H9 (cell line): ENCODE measurements around the gene TTC39B. TPM values are rescaled to one million over a fixed set of nuclear protein-coding genes. Genes with fewer than 3 reads are reported as not detected.

Experiments used
- DNase-seq: peaks from one replicate; pipeline ENCODE4 v3.0.0-alpha.2; 2017
- H2AFZ ChIP-seq: one replicate; pipeline ENCODE4 v1.6.1; 2013; ENCODE audit warnings: mild to moderate bottlenecking, low read length, control low read depth, moderate library complexity
- H2AK5ac ChIP-seq: 2 replicates; pipeline ENCODE4 v1.6.1; 2013; ENCODE audit warnings: low read length, control low read depth, mixed read lengths; ENCODE audit not compliant: insufficient read length
- H2BK120ac ChIP-seq: one replicate; pipeline ENCODE4 v1.6.1; 2013; ENCODE audit warnings: low read depth, mild to moderate bottlenecking, low read length, control low read depth, inconsistent platforms; ENCODE audit not compliant: poor library complexity, severe bottlenecking
- H2BK12ac ChIP-seq: 2 replicates; pipeline ENCODE4 v1.6.1; 2013; ENCODE audit warnings: low read length, control low read depth, mixed read lengths, low read depth; ENCODE audit not compliant: insufficient read length
- H2BK15ac ChIP-seq: 2 replicates; pipeline ENCODE4 v1.6.1; 2013; ENCODE audit warnings: low read depth, low read length, control low read depth
- H2BK20ac ChIP-seq: one replicate; pipeline ENCODE4 v1.6.1; 2013; ENCODE audit warnings: low read depth, mild to moderate bottlenecking, low read length, control low read depth, inconsistent platforms; ENCODE audit not compliant: poor library complexity, severe bottlenecking
- H2BK5ac ChIP-seq: 2 replicates; pipeline ENCODE4 v1.6.1; 2013; ENCODE audit warnings: low read length, control low read depth, mixed read lengths; ENCODE audit not compliant: insufficient read length
- H3K14ac ChIP-seq: 2 replicates; pipeline ENCODE4 v1.6.1; 2013; ENCODE audit warnings: low read length, control low read depth; ENCODE audit not compliant: insufficient read depth
- H3K18ac ChIP-seq: 2 replicates; pipeline ENCODE4 v1.6.1; 2013; ENCODE audit warnings: low read depth, mild to moderate bottlenecking, mixed read lengths, low read length, control low read depth; ENCODE audit not compliant: insufficient read length
- H3K23ac ChIP-seq: 2 replicates; pipeline ENCODE4 v1.6.1; 2013; ENCODE audit warnings: low read length, control low read depth, mixed read lengths, low read depth; ENCODE audit not compliant: insufficient read length
- H3K23me2 ChIP-seq: 2 replicates; pipeline ENCODE4 v1.6.1; 2013; ENCODE audit warnings: low read depth, mild to moderate bottlenecking, mixed read lengths, low read length, control low read depth; ENCODE audit not compliant: insufficient read length, poor library complexity, severe bottlenecking
- H3K27ac ChIP-seq: 2 replicates; pipeline ENCODE4 v1.5.1; 2013; ENCODE audit warnings: low read length, control low read depth, mixed read lengths, low read depth; ENCODE audit not compliant: insufficient read length
- H3K27me3 ChIP-seq: 2 replicates; pipeline ENCODE4 v1.6.1; 2013; ENCODE audit warnings: low read length, control low read depth, inconsistent platforms; ENCODE audit not compliant: insufficient read depth
- H3K4ac ChIP-seq: 2 replicates; pipeline ENCODE4 v1.6.1; 2013; ENCODE audit warnings: low read depth, mild to moderate bottlenecking, control low read depth, inconsistent platforms, low read length, moderate library complexity
- H3K4me1 ChIP-seq: 2 replicates; pipeline ENCODE4 v1.6.1; 2013; ENCODE audit warnings: low read length, control low read depth, inconsistent platforms; ENCODE audit not compliant: insufficient read depth
- H3K4me2 ChIP-seq: 2 replicates; pipeline ENCODE4 v1.6.1; 2013; ENCODE audit warnings: low read length, control low read depth, mixed read lengths; ENCODE audit not compliant: insufficient read length, insufficient read depth
- H3K56ac ChIP-seq: 2 replicates; pipeline ENCODE4 v1.6.1; 2013; ENCODE audit warnings: low read depth, mild to moderate bottlenecking, mixed read lengths, low read length, control low read depth; ENCODE audit not compliant: insufficient read length
- H3K79me1 ChIP-seq: 2 replicates; pipeline ENCODE4 v1.6.1; 2013; ENCODE audit warnings: low read depth, mild to moderate bottlenecking, moderate library complexity, low read length, control low read depth, inconsistent platforms; ENCODE audit not compliant: insufficient read depth, poor library complexity, severe bottlenecking
- H3K79me2 ChIP-seq: 2 replicates; pipeline ENCODE4 v1.6.1; 2013; ENCODE audit warnings: low read length, control low read depth, inconsistent platforms; ENCODE audit not compliant: insufficient read depth
- H3K9ac ChIP-seq: 2 replicates; pipeline ENCODE4 v1.6.1; 2013; ENCODE audit warnings: low read length, control low read depth, mixed read lengths; ENCODE audit not compliant: insufficient read length; ENCODE audit errors: extremely low read depth
- H3K9me3 ChIP-seq: one replicate; pipeline ENCODE4 v1.6.1; 2013; ENCODE audit warnings: low read depth, low read length, inconsistent platforms; ENCODE audit not compliant: control insufficient read depth
- H3T11ph ChIP-seq: one replicate; pipeline ENCODE4 v1.6.1; 2013; ENCODE audit warnings: mild to moderate bottlenecking, low read length, control low read depth, inconsistent platforms
- H4K20me1 ChIP-seq: one replicate; pipeline ENCODE4 v1.6.1; 2013; ENCODE audit not compliant: control insufficient read depth, insufficient read length, insufficient read depth
- H4K5ac ChIP-seq: 2 replicates; pipeline ENCODE4 v1.6.1; 2013; ENCODE audit warnings: low read depth, mild to moderate bottlenecking, mixed read lengths, low read length, control low read depth; ENCODE audit not compliant: insufficient read length
- H4K8ac ChIP-seq: replicated peaks from 2 replicates; pipeline ENCODE4 v1.6.1; 2013; ENCODE audit warnings: low read length, control low read depth, mixed read lengths, low read depth; ENCODE audit not compliant: insufficient read length
- H4K91ac ChIP-seq: 2 replicates; pipeline ENCODE4 v1.6.1; 2013; ENCODE audit warnings: low read depth, mild to moderate bottlenecking, moderate library complexity, mixed read lengths, low read length, control low read depth; ENCODE audit not compliant: insufficient read length
- H3K27ac Mint-ChIP-seq, 3 experiments: 2 replicates in 2 of 3; 3 replicates in 1 of 3; pipeline ENCODE4 v1.8.0; 2020 to 2021; ENCODE audit warnings: mixed read lengths in 3 of 3, mild to moderate bottlenecking in 1 of 3, moderate library complexity in 1 of 3
- H3K27me3 Mint-ChIP-seq: 2 replicates; pipeline ENCODE4 v1.8.0; 2021; ENCODE audit warnings: low read depth, mild to moderate bottlenecking, moderate library complexity, mixed read lengths
- H3K36me3 Mint-ChIP-seq, 3 experiments: 2 replicates in 2 of 3; 3 replicates in 1 of 3; pipeline ENCODE4 v1.8.0; 2020 to 2021; ENCODE audit warnings: low read depth in 3 of 3, mixed read lengths in 3 of 3; ENCODE audit not compliant: insufficient read depth in 1 of 3
- H3K4me1 Mint-ChIP-seq, 2 experiments: 2 replicates each; pipeline ENCODE4 v1.8.0; 2020; ENCODE audit warnings: mixed read lengths in 2 of 2
- H3K4me3 Mint-ChIP-seq, 2 experiments: 2 replicates in 1 of 2; 3 replicates in 1 of 2; pipeline ENCODE4 v1.8.0; 2020 to 2021; ENCODE audit warnings: mild to moderate bottlenecking in 2 of 2, mixed read lengths in 2 of 2, moderate library complexity in 1 of 2
- H3K9me3 Mint-ChIP-seq, 2 experiments: 2 replicates in 1 of 2; 3 replicates in 1 of 2; pipeline ENCODE4 v1.8.0; 2020; ENCODE audit warnings: mild to moderate bottlenecking in 2 of 2, mixed read lengths in 2 of 2, moderate library complexity in 1 of 2
- WGBS: extraction: QIAGEN DNeasy Blood & Tissue Kit; methylation state at CpG from one replicate; pipeline ENCODE4 v1.1.7; 2013; ENCODE audit warnings: missing lambda C conversion rate, low lambda C conversion rate, mixed read lengths; ENCODE audit not compliant: insufficient read length; ENCODE audit errors: extremely low coverage; 5-methylcytosine and 5-hydroxymethylcytosine counted together
- total RNA-seq: library from RNA; stranded (reverse); gene quantifications from 2 replicates; pipeline ENCODE4 v1.2.1, GENCODE V29; 2021
- TF ChIP-seq, protein P1 (sequence below): fragments of 200-600 bp; sonication (generic); conservative IDR thresholded peaks from 3 replicates; pipeline ENCODE4 v1.8.0; 2021; ENCODE audit warnings: antibody characterized with exemption, mild to moderate bottlenecking

Gene TTC39B
- total RNA-seq, 1 experiment from 2014 or later: 8.2 TPM

DNA sequence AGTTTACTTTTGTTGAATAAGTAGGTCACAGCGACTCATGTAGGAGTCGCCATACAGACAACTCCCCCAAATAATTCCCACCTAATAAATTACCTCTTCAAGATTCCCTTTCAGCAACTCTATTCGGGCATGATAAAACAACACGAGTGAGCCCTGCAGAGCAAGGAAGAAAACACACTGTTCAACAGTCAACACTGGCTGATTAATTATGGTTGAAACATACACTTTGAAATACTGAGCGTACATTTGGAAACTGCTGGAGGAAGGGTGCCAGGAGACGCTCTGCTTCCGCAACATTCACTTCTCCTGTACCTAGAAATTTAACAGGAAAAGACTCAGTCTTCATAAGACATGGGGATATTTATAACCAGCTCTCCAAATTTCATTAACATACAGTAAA lies 117.5 kb downstream of the TTC39B start:
- H3K4me1 ChIP-seq: no peaks in the 10 kb centered on the region
- H4K91ac ChIP-seq: no peak overlapping the region
- peaks cover 4 to 17% (median 8%) of the 10 kb centered on the region in 3 experiments; a peak in 6 of 7 replicates for H3K36me3 Mint-ChIP-seq
- H3K27ac Mint-ChIP-seq: no peak overlapping the region
- H2BK20ac ChIP-seq: no peak overlapping the region
- no peak overlapping the region for H3K27ac ChIP-seq
- H3K27me3 Mint-ChIP-seq: no peaks in the 10 kb centered on the region
- H4K8ac ChIP-seq: no peak overlapping the region
- no peak overlapping the region for H3K4ac ChIP-seq
- no peaks in the 10 kb centered on the region for H3K27me3 ChIP-seq
- H4K5ac ChIP-seq: no peak overlapping the region
- H3K56ac ChIP-seq: no peak overlapping the region
- no peak overlapping the region for H3K4me3 Mint-ChIP-seq
- H3K4me1 Mint-ChIP-seq: no peaks in the 10 kb centered on the region
- no peak overlapping the region for H2AK5ac ChIP-seq
- TF ChIP-seq, protein P1, sequence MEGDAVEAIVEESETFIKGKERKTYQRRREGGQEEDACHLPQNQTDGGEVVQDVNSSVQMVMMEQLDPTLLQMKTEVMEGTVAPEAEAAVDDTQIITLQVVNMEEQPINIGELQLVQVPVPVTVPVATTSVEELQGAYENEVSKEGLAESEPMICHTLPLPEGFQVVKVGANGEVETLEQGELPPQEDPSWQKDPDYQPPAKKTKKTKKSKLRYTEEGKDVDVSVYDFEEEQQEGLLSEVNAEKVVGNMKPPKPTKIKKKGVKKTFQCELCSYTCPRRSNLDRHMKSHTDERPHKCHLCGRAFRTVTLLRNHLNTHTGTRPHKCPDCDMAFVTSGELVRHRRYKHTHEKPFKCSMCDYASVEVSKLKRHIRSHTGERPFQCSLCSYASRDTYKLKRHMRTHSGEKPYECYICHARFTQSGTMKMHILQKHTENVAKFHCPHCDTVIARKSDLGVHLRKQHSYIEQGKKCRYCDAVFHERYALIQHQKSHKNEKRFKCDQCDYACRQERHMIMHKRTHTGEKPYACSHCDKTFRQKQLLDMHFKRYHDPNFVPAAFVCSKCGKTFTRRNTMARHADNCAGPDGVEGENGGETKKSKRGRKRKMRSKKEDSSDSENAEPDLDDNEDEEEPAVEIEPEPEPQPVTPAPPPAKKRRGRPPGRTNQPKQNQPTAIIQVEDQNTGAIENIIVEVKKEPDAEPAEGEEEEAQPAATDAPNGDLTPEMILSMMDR: no peak
- no peak overlapping the region for H3K4me2 ChIP-seq
- H2BK15ac ChIP-seq: no peak overlapping the region
- no peak overlapping the region for H3K14ac ChIP-seq
- no peaks in the 10 kb centered on the region for H4K20me1 ChIP-seq
- H2AFZ ChIP-seq: no peak overlapping the region
- no peak overlapping the region for H2BK5ac ChIP-seq
- no peak overlapping the region for H3T11ph ChIP-seq
- no peaks in the 10 kb centered on the region for H3K23me2 ChIP-seq
- H2BK12ac ChIP-seq: no peak overlapping the region
- WGBS: no CpG with 5 or more reads among the region's 7 CpGs
- H3K9me3 Mint-ChIP-seq: no peaks in the 10 kb centered on the region
- H3K79me2 ChIP-seq: no peaks in the 10 kb centered on the region
- no peak for DNase-seq
- H2BK120ac ChIP-seq: no peak overlapping the region
- H3K18ac ChIP-seq: no peak overlapping the region
- no peak overlapping the region for H3K23ac ChIP-seq
- no peak overlapping the region for H3K9ac ChIP-seq
- H3K9me3 ChIP-seq: no peaks in the 10 kb centered on the region
- no peaks in the 10 kb centered on the region for H3K79me1 ChIP-seq
